AG09319 (cell line): ENCODE measurements around the gene NSG2.

ENCODE experiments used
- DNase-seq: peaks from one replicate; pipeline ENCODE4 v3.0.0-alpha.2; 2010; ENCODE audit warnings: low read depth; ENCODE audit errors: extremely low read depth
- CTCF ChIP-seq: IDR thresholded peaks from 2 replicates; pipeline ENCODE4 v1.5.1; 2011; ENCODE audit warnings: low read depth, mild to moderate bottlenecking, inconsistent platforms, low read length, moderate library complexity

The NSG2 gene

GRCh38 chr5:174115226-174115625, 69.7 kb downstream of the NSG2 start:
- no peak for DNase-seq
- TF ChIP-seq CTCF = no peak

DNA sequence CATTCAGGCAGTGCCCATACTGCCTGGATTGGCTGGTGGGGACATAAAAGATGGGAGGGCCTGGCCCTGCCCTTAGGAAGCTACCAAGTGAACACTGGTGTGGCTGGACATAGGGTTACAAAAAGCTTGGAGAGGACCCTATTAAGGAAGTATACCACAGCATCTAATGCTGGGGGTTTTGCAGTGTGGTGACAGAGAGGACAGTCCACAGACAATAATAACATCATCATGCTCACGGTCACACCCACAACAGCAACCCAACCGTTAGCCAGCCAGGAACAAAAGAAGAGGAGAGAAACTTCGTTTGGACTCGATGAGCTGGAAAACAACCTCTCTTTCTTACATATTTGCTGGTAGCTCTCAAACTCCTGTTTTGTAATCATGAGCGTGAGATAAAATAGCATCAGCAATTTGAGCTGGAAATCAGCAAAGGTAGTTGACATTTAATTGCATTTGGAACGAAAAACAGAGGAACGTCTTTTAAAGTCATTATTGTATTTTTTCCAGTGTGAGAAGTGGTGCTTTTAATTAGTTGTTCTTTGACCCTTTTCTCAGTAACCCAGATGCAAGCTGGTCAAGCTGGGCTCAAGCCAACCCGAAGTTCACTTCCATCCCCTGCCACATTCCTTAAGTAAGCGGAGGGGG, 73.4 kb downstream of the NSG2 start:
- no peak for DNase-seq
- no peak for TF ChIP-seq CTCF

DNA sequence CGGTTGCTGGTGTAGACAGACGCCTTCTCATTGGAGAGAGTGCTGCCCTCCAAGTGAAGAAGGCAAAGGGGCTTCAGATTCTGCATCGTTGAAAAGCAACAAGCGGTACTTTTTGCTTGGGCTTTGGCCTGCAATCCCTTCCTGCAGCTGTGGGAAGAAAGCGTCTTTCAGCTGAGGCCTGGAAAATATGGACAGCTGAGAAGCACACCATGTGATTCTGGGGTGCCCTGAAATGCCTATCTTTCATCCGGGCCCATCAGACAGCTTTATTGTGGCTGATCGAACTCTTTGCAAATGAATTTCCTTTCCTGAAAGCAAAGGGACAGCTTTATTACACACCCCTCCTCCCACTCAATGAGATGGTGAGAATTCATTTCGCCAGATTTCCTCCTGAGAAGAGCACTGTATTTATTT, 74.0 kb downstream of the NSG2 start:
- DNase-seq = no peak

GRCh38 chr5:174120401-174121005, 75.0 kb downstream of the NSG2 start:
- no peak for TF ChIP-seq CTCF
- no peak for DNase-seq

More for the DNA sequence above, 74.0 kb downstream of the NSG2 start:
- TF ChIP-seq CTCF = no peak

- DNase-seq = no peak
- TF ChIP-seq CTCF = no peak
Measured at GRCh38 chr5:174134545-174134944, 89.0 kb downstream of the NSG2 start.

DNA sequence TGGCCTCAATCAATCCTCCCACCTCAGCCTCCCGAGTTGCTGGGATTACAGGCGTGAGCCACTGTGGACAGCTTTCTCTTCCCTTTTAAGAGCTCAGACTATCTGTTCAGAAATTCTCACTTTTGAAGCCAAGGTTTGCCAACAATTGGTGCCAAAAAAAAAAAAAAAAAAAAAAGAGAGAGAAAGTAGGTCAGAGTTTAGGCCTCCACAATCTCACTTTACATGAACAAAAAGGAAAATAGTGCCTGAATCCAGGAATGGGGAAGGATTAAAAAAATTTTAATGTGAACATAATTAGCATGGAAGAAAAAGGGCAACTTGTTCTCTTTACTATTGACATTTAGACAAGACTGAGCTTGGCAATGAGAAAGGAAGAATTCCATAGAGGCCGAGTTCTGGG, 94.1 kb downstream of the NSG2 start:
- TF ChIP-seq CTCF = no peak
- no peak for DNase-seq

DNA sequence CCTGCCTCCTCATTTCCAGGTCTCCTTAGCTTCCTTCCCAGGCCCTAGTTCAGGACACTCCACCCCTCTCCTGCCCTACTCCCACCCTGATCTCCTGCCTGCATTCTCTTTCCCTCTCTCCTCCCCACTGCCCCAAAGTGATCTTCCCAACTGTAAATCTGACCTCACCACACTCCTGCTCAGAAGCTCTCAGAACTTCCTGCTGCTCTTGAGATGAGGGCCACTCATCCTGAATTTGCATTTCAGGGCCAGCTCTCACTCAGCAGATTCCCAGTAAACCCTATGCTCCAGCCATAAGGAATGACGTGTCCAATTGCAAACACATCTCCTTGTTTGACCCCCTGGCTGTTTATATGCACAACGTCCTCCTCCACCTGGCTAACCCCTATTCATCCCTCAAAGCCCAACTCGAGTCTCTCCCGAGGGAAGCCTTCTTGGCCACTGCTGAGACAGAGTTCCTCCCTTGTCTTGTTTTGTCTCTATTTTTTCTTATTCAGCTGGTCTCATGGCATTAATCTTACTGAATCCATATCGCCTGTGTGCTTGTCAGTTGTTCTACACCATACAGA, 95.0 kb downstream of the NSG2 start:
- TF ChIP-seq CTCF = no peak
- no peak for DNase-seq
